IPS-20b (cell line): ENCODE results near the gene ARF1.

Experiments used
- H3K27ac ChIP-seq: one replicate; pipeline ENCODE4 v1.5.1; 2013; ENCODE audit warnings: low read length
- H3K27me3 ChIP-seq: 2 replicates; pipeline ENCODE4 v1.6.1; 2013; ENCODE audit warnings: mild to moderate bottlenecking, low read length, inconsistent platforms; ENCODE audit not compliant: insufficient read depth
- H3K36me3 ChIP-seq: 2 replicates; pipeline ENCODE4 v1.6.1; 2013; ENCODE audit warnings: low read depth, mild to moderate bottlenecking, inconsistent platforms, low read length, moderate library complexity; ENCODE audit not compliant: insufficient read depth
- H3K4me1 ChIP-seq: 2 replicates; pipeline ENCODE4 v1.6.1; 2013; ENCODE audit warnings: mild to moderate bottlenecking, control low read depth, inconsistent platforms, low read length, moderate library complexity; ENCODE audit not compliant: insufficient read depth
- H3K4me3 ChIP-seq: 2 replicates; pipeline ENCODE4 v1.5.1; 2013; ENCODE audit warnings: mild to moderate bottlenecking, low read length, inconsistent platforms
- H3K9ac ChIP-seq: 2 replicates; pipeline ENCODE4 v1.6.1; 2013; ENCODE audit warnings: low read depth, mild to moderate bottlenecking, inconsistent platforms, low read length, moderate library complexity
- H3K9me3 ChIP-seq: 2 replicates; pipeline ENCODE4 v1.6.1; 2013; ENCODE audit warnings: mild to moderate bottlenecking, low read depth, low read length, inconsistent platforms; ENCODE audit not compliant: insufficient read depth

ARF1 gene

GRCh38 chr1:228042508-228042907, 40.0 kb upstream of the ARF1 start:
- peaks cover 4% of the 10 kb centered on the region; the same call in 1 of the 2 replicates for H3K4me1 ChIP-seq
- peaks cover 76% of the 10 kb centered on the region for H3K27me3 ChIP-seq
- no peak overlapping the region for H3K9ac ChIP-seq
- no peaks in the 10 kb centered on the region for H3K9me3 ChIP-seq
- no peak overlapping the region for H3K4me3 ChIP-seq
- no peaks in the 10 kb centered on the region for H3K36me3 ChIP-seq
- no peak overlapping the region for H3K27ac ChIP-seq

- H3K27ac ChIP-seq = no peak overlapping the region
These were observed 39.1 kb upstream of the ARF1 start for GRCh38 chr1:228043281-228043848.

GRCh38 chr1:228044961-228045360, 37.5 kb upstream of the ARF1 start:
- Histone ChIP-seq H3K27me3 (peaks cover 72% of the 10 kb centered on the region), H3K27ac (no peak overlapping the region), H3K9ac (no peak overlapping the region), H3K36me3 (no peaks in the 10 kb centered on the region), H3K4me3 (no peak overlapping the region), H3K4me1 (no peaks in the 10 kb centered on the region), H3K9me3 (no peaks in the 10 kb centered on the region)

More at GRCh38 chr1:228043281-228043848, 39.1 kb upstream of the ARF1 start:
- H3K9ac ChIP-seq = no peak overlapping the region
- no peak overlapping the region for H3K4me3 ChIP-seq
- no peaks in the 10 kb centered on the region for H3K36me3 ChIP-seq
- H3K4me1 ChIP-seq = peaks cover 1% of the 10 kb centered on the region; the same call in 1 of the 2 replicates
- peaks cover 72% of the 10 kb centered on the region for H3K27me3 ChIP-seq
- H3K9me3 ChIP-seq = no peaks in the 10 kb centered on the region

- no peak overlapping the region for H3K27ac ChIP-seq
- H3K27me3 ChIP-seq = peaks cover 72% of the 10 kb centered on the region
- H3K36me3 ChIP-seq = no peaks in the 10 kb centered on the region
- H3K9me3 ChIP-seq = no peaks in the 10 kb centered on the region
- H3K4me3 ChIP-seq = no peak overlapping the region
- no peak overlapping the region for H3K9ac ChIP-seq
- no peaks in the 10 kb centered on the region for H3K4me1 ChIP-seq
These were observed 37.1 kb upstream of the ARF1 start for GRCh38 chr1:228045405-228045804.

- Histone ChIP-seq H3K9me3 (no peaks in the 10 kb centered on the region), H3K27ac (no peak overlapping the region), H3K4me1 (no peaks in the 10 kb centered on the region), H3K36me3 (no peaks in the 10 kb centered on the region), H3K27me3 (peaks cover 73% of the 10 kb centered on the region), H3K4me3 (no peak overlapping the region), H3K9ac (no peak overlapping the region)
These were observed 36.6 kb upstream of the ARF1 start for GRCh38 chr1:228045871-228046270.

GRCh38 chr1:228046421-228047182, 35.9 kb upstream of the ARF1 start:
- H3K4me1 ChIP-seq = no peaks in the 10 kb centered on the region
- H3K27ac ChIP-seq = no peak overlapping the region
- H3K36me3 ChIP-seq = no peaks in the 10 kb centered on the region
- no peak overlapping the region for H3K9ac ChIP-seq
- H3K27me3 ChIP-seq = peaks cover 70% of the 10 kb centered on the region
- H3K4me3 ChIP-seq = no peak overlapping the region
- no peaks in the 10 kb centered on the region for H3K9me3 ChIP-seq

- no peak overlapping the region for H3K27ac ChIP-seq
- H3K36me3 ChIP-seq = no peaks in the 10 kb centered on the region
- no peaks in the 10 kb centered on the region for H3K4me1 ChIP-seq
- no peak overlapping the region for H3K4me3 ChIP-seq
- H3K9ac ChIP-seq = no peak overlapping the region
- H3K27me3 ChIP-seq = peaks cover 71% of the 10 kb centered on the region
- H3K9me3 ChIP-seq = no peaks in the 10 kb centered on the region
These were observed 35.4 kb upstream of the ARF1 start for GRCh38 chr1:228047183-228047466.

- no peaks in the 10 kb centered on the region for H3K4me1 ChIP-seq
- H3K27ac ChIP-seq = no peak overlapping the region
- H3K36me3 ChIP-seq = no peaks in the 10 kb centered on the region
- no peak overlapping the region for H3K4me3 ChIP-seq
- H3K9ac ChIP-seq = no peak overlapping the region
- peaks cover 70% of the 10 kb centered on the region for H3K27me3 ChIP-seq
- H3K9me3 ChIP-seq = no peaks in the 10 kb centered on the region
These were observed 34.4 kb upstream of the ARF1 start for GRCh38 chr1:228048120-228048519.

- H3K4me1 ChIP-seq = no peaks in the 10 kb centered on the region
- H3K9ac ChIP-seq = no peak overlapping the region
- H3K27me3 ChIP-seq = peaks cover 70% of the 10 kb centered on the region
- H3K36me3 ChIP-seq = no peaks in the 10 kb centered on the region
- no peaks in the 10 kb centered on the region for H3K9me3 ChIP-seq
- no peak overlapping the region for H3K4me3 ChIP-seq
- H3K27ac ChIP-seq = no peak overlapping the region
These were observed 33.7 kb upstream of the ARF1 start for GRCh38 chr1:228048659-228049298.

- no peaks in the 10 kb centered on the region for H3K4me1 ChIP-seq
- H3K36me3 ChIP-seq = no peaks in the 10 kb centered on the region
- no peak overlapping the region for H3K27ac ChIP-seq
- H3K4me3 ChIP-seq = no peak overlapping the region
- no peaks in the 10 kb centered on the region for H3K9me3 ChIP-seq
- no peak overlapping the region for H3K9ac ChIP-seq
- H3K27me3 ChIP-seq = peaks cover 61% of the 10 kb centered on the region
These were observed 31.8 kb upstream of the ARF1 start for GRCh38 chr1:228050571-228051231.

- H3K27ac ChIP-seq = no peak overlapping the region
- 0 out of 2 replicates have a peak, but pooled peaks cover 3% of the 10 kb centered on the region for H3K4me1 ChIP-seq
- H3K9ac ChIP-seq = no peak overlapping the region
- H3K36me3 ChIP-seq = no peaks in the 10 kb centered on the region
- H3K9me3 ChIP-seq = no peaks in the 10 kb centered on the region
- peaks cover 90% of the 10 kb centered on the region for H3K27me3 ChIP-seq
- peak overlapping the region; percentile 60; the same call in 1 of the 2 replicates for H3K4me3 ChIP-seq
These were observed 24.1 kb upstream of the ARF1 start for GRCh38 chr1:228058172-228058948.
